DMS 273 (cell line): ENCODE measurements around the gene KIAA1671.

Experiments used
- DNase-seq: peaks from one replicate; lab custom pipeline; 2025; ENCODE audit not compliant: unreplicated experiment; lab: John Stamatoyannopoulos, UW

The KIAA1671 gene

DNA sequence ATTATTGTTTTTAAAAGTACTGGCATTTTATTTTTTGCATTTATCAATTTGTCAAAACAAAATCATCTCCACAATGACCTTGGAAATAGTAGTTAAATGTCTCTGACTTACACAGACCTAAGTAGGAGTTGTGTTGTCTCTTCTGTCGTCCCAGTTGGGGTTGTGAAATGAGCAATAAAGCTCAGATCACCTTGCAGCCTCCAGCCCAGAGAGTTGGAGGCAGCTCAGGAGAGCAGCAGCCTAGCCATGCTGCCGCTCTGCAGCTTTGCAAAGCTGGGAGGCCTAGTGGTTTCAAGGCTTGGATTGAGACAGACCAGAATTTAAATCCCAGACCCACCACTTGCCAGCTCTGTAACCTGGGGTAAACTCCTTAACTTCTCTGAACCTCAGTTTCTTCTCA, 181.9 kb downstream of the KIAA1671 start:
- no peak for DNase-seq

DNA sequence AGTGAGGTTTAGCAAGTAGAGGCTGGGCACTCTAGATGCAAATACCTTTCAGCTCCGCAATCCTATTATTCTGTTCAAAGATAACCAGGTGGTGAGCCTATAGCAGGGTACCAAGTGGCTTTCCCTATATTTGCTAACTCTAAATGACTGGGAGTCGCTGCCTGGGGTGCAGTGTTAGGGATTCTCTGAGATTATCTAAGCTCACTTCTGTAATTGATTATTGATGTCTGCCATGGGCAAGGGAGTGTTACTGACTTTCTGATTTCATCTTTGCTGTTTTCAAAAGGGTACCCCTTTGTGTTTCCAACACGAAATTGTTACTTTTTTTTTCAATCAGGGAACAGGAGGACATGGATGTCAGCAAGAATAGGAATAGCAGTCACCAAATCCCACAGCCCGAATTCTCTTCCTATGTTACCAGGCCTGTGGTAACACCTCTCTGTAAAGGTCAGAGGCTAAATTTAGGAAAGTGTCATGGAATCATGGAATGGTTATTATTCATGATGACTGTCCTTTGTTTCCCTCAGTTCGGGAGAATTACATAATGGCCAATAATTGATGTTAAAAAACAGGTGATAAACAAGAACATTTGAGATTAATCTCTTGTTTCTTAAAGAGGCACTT, 184.5 kb downstream of the KIAA1671 start:
- DNase-seq, result no peak

- peak; percentile 13 for DNase-seq
Measured at GRCh38 chr22:25137577-25138525, 185.3 kb downstream of the KIAA1671 start.

DNA sequence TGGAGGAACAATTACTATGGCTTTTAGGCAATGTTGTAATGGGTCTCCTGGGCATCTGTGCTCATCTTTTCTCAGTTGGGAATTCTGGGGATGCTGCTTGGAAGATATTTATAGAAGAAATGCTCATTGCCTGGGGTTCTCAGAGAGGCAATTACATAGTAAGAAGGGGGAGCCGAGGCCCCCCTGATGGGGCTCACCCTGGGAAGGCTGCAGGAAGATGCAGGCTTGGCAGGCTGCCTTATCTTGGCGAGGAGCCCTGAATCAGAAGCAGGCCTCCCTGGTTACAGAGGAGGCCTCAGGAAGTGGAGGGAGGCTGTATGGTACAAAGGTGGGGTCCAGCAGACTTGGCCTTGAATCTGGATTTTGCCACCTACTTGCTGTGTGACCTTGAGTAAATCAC, 186.5 kb downstream of the KIAA1671 start:
- no peak for DNase-seq

- peak; percentile 61 for DNase-seq
Measured at GRCh38 chr22:25142102-25142501, 189.6 kb downstream of the KIAA1671 start.

DNA sequence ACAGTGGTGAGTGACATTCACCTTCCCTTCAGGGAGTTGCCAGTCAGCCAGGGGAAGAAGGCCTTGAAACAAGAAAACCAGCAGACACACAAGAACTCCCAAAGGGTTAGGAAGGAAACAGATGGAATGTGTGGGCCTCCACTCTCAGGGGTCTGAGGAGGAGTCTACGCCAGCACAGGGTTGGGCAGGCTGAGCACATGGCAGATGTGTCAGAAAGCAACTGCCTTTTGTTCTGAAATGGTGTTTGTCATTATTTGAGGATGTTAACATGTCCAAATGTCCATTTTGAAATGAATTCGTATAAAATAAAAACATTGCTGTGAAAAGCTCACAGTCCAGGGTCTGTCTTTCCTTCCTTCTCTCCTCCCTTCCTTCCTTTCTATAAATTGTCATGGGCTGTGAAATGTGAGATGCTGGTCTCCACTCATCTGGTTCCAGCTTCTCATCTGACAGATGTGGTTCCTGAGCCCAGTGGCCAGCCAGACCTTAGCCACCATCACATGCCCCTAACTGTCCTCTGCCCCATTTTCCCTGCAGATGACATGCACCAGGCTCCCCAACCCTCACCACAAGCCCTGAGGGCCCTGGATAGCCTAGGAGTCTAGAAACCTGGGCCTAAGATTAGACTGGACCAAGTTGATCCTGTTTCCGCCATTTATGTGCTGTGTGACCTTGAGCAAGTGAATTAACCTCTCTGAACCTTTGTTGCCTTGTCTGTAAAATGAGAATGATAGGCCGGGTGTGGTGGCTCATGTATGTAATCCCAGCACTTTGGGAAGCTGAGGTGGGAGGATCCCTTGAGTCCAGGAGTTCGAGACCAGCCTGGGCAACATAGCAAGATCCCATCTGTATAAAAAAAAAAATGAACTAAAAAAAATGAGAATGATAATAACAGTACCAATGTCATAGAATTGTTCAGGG, 190.9 kb downstream of the KIAA1671 start:
- peak; percentile 36 for DNase-seq

GRCh38 chr22:25144522-25144921, 192.0 kb downstream of the KIAA1671 start:
- no peak for DNase-seq

GRCh38 chr22:25146307-25146706, 193.8 kb downstream of the KIAA1671 start:
- DNase-seq, result no peak

DNA sequence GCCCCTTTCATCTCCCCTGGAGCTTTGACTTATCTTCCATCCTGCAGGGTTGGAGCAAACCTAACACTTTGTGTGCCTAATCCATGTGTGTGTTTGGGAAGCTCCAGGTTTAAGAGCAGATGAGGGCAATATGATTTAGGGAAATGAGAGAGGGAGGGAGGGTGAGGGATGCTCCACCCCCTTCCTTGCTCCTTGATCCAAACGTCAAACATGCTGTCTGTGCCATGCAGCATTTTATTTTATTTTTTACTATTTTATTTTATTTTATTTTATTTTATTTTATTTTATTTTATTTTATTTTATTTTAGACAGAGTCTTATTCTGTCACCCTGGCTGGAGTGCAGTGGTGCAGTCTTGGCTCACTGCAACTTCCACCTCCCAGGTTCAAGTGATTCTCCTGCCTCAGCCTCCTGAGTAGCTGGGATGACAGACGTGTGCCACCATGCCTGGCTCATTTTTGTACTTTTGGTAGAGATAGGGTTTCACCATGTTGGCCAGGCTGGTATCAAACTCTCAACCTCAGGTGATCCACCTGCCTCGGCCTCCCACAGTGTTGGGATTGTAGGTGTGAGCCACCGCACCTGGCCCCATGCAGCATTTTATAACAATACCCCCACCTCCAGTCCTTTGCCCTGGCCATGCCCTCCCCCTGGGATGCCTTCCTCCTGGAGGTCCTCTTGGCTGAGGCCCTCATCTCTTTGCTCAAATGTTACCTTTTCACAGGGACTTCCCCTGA, 194.6 kb downstream of the KIAA1671 start:
- DNase-seq, result no peak

GRCh38 chr22:25147642-25147928, 195.1 kb downstream of the KIAA1671 start:
- no peak for DNase-seq

- DNase-seq, result peak; percentile 12
Measured at GRCh38 chr22:25148149-25148691, 195.7 kb downstream of the KIAA1671 start.

DNA sequence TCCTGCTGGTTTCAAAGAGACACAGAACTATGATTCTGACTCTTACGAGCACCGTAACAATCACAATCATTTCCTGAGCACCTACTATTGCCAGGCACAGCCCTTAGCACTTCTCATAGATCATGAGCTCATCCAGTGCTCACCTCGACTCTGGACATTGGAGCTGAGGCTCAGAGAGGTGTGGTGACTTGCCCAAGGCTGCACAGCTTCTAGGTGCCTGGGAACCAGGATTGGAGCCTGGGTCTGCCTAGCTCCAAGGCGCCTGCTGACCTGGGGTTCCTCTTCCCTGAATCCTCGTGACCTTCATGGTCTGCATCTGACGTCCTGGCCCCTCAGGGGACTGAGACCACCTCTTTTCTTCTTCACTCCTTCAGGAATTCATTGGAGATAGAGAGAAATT, 196.5 kb downstream of the KIAA1671 start:
- DNase-seq, result no peak

GRCh38 chr22:25153961-25154666, 201.6 kb downstream of the KIAA1671 start:
- DNase-seq, result peak; percentile 5

GRCh38 chr22:25154667-25154999, 202.1 kb downstream of the KIAA1671 start:
- DNase-seq, result no peak

DNA sequence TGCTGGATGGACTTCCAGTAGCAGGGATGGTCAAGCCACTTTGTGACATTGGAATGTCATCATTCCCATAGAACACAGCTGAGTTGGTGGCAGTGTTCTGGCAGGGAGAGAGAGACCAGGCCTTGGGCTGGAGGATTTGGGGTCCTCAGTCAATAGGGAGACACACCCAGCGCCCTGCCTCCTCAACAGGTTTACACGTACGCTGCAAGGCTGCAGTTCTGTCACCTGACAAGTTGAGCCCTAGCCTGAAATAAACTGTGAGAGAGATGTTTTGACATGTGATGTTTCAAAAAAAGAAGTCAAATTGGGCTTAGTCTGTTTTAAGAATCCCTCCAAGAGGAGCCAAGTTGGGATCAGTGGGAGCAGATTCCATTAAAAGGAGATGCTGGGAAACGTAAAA, 204.2 kb downstream of the KIAA1671 start:
- DNase-seq, result no peak

DNA sequence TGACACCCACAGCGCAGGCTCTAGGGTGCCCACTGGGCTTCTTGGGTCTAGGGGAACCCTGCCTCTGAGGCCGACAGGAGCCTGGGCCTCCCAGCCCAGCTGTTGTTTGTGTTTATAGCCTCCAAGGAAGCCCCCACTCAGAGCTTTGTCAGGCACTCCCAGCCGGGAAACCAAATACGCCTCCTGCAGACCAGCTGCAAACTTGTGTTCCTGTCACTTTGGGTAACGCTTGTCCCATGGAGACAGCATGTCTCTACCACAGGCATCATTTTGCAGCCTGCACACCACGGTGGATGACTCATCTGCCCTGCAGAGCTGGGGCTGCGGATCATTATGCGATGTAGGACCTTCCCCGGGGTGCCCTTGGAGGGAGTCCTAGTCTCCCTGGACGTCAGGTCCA, 206.5 kb downstream of the KIAA1671 start:
- DNase-seq, result peak; percentile 4

- DNase-seq, result no peak
Measured at GRCh38 chr22:25160120-25160996, 207.8 kb downstream of the KIAA1671 start.

DNA sequence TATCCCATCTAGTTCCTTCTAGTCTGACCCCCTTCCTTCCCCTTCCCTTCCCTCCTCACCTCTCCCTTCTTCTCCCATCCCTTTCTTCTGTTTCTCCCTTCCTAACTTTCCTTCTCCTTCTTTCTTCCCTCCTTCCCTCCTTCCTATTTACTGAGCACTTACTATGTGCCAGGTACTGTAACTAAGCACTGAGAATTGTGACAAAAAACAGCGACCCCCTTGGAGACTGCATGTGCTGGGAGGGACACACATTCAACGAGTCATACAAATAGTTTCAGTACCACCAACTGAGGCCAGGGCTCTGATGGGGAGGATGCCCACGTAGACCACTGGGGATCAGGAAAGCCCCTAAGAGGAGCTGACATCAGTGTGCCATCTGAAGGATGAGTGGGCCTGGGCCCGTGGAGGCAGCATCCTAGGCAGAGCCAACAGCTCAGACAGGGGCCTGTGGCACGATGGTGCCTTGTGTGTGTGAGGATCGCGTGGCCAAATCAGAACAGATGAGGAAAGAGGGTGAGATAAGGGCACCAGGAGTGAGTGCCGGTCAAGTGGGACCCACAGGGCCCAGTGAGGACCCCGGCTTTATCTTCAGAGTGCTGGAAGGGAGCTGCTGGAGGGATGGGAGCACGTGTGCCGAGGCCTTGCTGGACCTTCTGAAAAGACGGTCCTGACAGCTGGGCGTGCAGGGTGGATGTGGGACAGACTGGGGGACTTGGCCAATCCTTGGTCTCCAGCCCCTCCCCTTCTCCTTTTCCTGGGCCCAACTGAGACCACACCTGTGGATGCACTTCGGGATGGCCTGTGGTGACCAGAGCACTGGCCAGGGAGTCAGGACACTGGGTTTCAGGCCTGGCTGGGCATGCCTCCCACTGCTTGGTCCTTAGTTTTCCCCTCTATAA, 208.8 kb downstream of the KIAA1671 start:
- DNase-seq, result no peak
